GM21576 (cell line): ENCODE results near the gene CPA5.

Experiments
- ATAC-seq: cut with Tn5 transposase; IDR thresholded peaks from one replicate; pipeline ENCODE4 v1.9.1; 2021; ENCODE audit warnings: mild to moderate bottlenecking, moderate library complexity; ENCODE audit not compliant: unreplicated experiment

Gene CPA5

GRCh38 chr7:130377178-130377577 lies 32.6 kb downstream of the CPA5 start:
- ATAC-seq = no peak

- no peak for ATAC-seq
Observed at GRCh38 chr7:130379019-130379418, 34.4 kb downstream of the CPA5 start.

- ATAC-seq = no peak
Observed at GRCh38 chr7:130379532-130379920, 34.9 kb downstream of the CPA5 start.

- no peak for ATAC-seq
Observed at GRCh38 chr7:130379921-130380860, 35.6 kb downstream of the CPA5 start, which contains the start of gene CPA1. TSS of gene CPA1 (plus strand) at chr7:130380494. CDS start at chr7:130380521, 27 bp downstream.

- ATAC-seq = no peak
Observed at GRCh38 chr7:130380861-130381455, 36.3 kb downstream of the CPA5 start.

GRCh38 chr7:130381468-130382312 lies 37.1 kb downstream of the CPA5 start:
- ATAC-seq = no peak

GRCh38 chr7:130383187-130383980 lies 38.8 kb downstream of the CPA5 start:
- ATAC-seq = no peak

GRCh38 chr7:130384371-130384801 lies 39.8 kb downstream of the CPA5 start:
- no peak for ATAC-seq

GRCh38 chr7:130384841-130385599 lies 40.4 kb downstream of the CPA5 start:
- ATAC-seq = no peak

GRCh38 chr7:130385600-130386066 lies 41.0 kb downstream of the CPA5 start:
- no peak for ATAC-seq

- ATAC-seq = no peak
Observed at GRCh38 chr7:130386876-130387275, 42.3 kb downstream of the CPA5 start.

- ATAC-seq = no peak
Observed at GRCh38 chr7:130387306-130387627, 42.7 kb downstream of the CPA5 start.

GRCh38 chr7:130387628-130388403 lies 43.2 kb downstream of the CPA5 start:
- ATAC-seq = no peak

- ATAC-seq = no peak
Observed at GRCh38 chr7:130388671-130389070, 44.1 kb downstream of the CPA5 start.

- no peak for ATAC-seq
Observed at GRCh38 chr7:130390486-130390885, 45.9 kb downstream of the CPA5 start.

- no peak for ATAC-seq
Observed at GRCh38 chr7:130393101-130393561, 48.5 kb downstream of the CPA5 start.

GRCh38 chr7:130393841-130394411 lies 49.3 kb downstream of the CPA5 start:
- ATAC-seq = no peak

- ATAC-seq = no peak
Observed at GRCh38 chr7:130394421-130395195, 50.0 kb downstream of the CPA5 start.
